Caco-2 (cell line): ENCODE measurements around the gene DDN. TPM values are rescaled to one million over a fixed set of nuclear protein-coding genes. Genes with fewer than 3 reads are reported as not detected.

Experiments used
- BruUV-seq: library from RNA; stranded (reverse); fragments of 400-500 nt; replicated peaks from 2 replicates; lab custom pipeline; 2021; lab: Mats Ljungman, UMichigan
- CTCF ChIA-PET: fragments of 300-600 bp; sonication (Branson Sonifier 250); formaldehyde crosslinking; loops from one replicate; lab custom pipeline; 2022; ENCODE audit warnings: antibody characterized with exemption; lab: Charles Lee
- POLR2A ChIA-PET: fragments of 300-600 bp; sonication (Branson Sonifier 250); formaldehyde crosslinking; loops from one replicate; lab custom pipeline; 2022; ENCODE audit warnings: antibody characterized with exemption; lab: Charles Lee
- DNase-seq, 2 experiments: peaks; one replicate each; pipeline versions ENCODE4 v3.0.0 to v3.0.0-alpha.2; 2020 to 2022
- H3K27me3 ChIP-seq: replicated peaks from 2 replicates; pipeline ENCODE4 v1.6.0; 2011; ENCODE audit warnings: low read length; ENCODE audit not compliant: control insufficient read depth, insufficient read depth
- H3K36me3 ChIP-seq: 2 replicates; pipeline ENCODE4 v1.5.1; 2011; ENCODE audit warnings: low read length; ENCODE audit not compliant: control insufficient read depth, insufficient read depth
- H3K4me1 ChIP-seq: fragments of 250-450 bp; sonication (Bioruptor Pico); 2 replicates; pipeline ENCODE4 v1.5.1; 2020; ENCODE audit warnings: mild to moderate bottlenecking
- H3K4me3 ChIP-seq: 2 replicates; pipeline ENCODE4 v1.5.1; 2011; ENCODE audit warnings: low read depth, mild to moderate bottlenecking, control low read depth, low read length
- H3K9me3 ChIP-seq: fragments of 250-450 bp; sonication (Bioruptor Pico); 2 replicates; pipeline ENCODE4 v1.5.1; 2020; ENCODE audit warnings: mild to moderate bottlenecking, moderate library complexity
- H3K27ac Mint-ChIP-seq: one replicate; pipeline ENCODE4 v1.8.0; 2022; ENCODE audit warnings: mixed read lengths; ENCODE audit not compliant: unreplicated experiment
- H3K27me3 Mint-ChIP-seq: one replicate; pipeline ENCODE4 v1.8.0; 2022; ENCODE audit warnings: mixed read lengths; ENCODE audit not compliant: insufficient read depth, unreplicated experiment
- H3K36me3 Mint-ChIP-seq: one replicate; pipeline ENCODE4 v1.8.0; 2022; ENCODE audit warnings: mild to moderate bottlenecking, mixed read lengths; ENCODE audit not compliant: insufficient read depth, unreplicated experiment
- H3K4me1 Mint-ChIP-seq: one replicate; pipeline ENCODE4 v1.8.0; 2022; ENCODE audit warnings: low read depth, mixed read lengths; ENCODE audit not compliant: unreplicated experiment
- H3K4me3 Mint-ChIP-seq: one replicate; pipeline ENCODE4 v1.8.0; 2022; ENCODE audit warnings: mild to moderate bottlenecking, moderate library complexity, mixed read lengths; ENCODE audit not compliant: unreplicated experiment
- H3K9me3 Mint-ChIP-seq: one replicate; pipeline ENCODE4 v1.8.0; 2022; ENCODE audit warnings: mixed read lengths; ENCODE audit not compliant: unreplicated experiment
- intact Hi-C: fragments of 100-400 bp; cut with micrococcal nuclease; formaldehyde crosslinking; loops from one replicate; pipeline ENCODE4 v1.10.0; 2022; ENCODE audit not compliant: unreplicated experiment
- total RNA-seq: library from RNA; stranded (reverse); gene quantifications from 2 replicates; pipeline ENCODE4 v1.2.3, GENCODE V29; 2022
- TF ChIP-seq, protein P1 (sequence below), 2 experiments: fragments of 200-600 bp in 1 of 2; IDR thresholded peaks; 1 replicate in 1 of 2; 2 replicates in 1 of 2; pipeline versions ENCODE4 v1.5.1 to v1.8.0; 2011 to 2022; ENCODE audit warnings: antibody characterized with exemption in 1 of 2, control low read depth in 1 of 2, inconsistent platforms in 1 of 2, low read depth in 1 of 2, low read length in 1 of 2, mild to moderate bottlenecking in 1 of 2, moderate library complexity in 1 of 2; ENCODE audit not compliant: insufficient read depth in 1 of 2, severe bottlenecking in 1 of 2, unreplicated experiment in 1 of 2

DDN gene
- total RNA-seq, 1 experiment from 2014 or later, result 1.9 TPM

DNA sequence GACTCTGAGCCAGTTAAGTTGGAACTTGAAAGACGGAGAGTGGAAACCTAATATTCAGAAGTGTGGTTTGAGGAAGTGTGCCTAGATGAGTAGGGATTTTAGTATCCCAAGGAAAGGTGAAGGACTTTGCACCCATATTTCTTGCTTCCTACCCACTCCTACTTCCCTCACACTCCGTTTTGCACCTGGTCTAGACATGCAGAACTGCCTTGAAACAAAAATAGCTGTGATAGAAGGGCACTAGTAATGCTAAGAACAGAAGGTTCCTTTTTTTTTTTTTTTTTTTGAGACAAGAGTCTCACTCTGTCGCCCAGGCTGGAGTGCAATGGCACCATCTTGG, 41.2 kb downstream of the DDN start:
- Histone ChIP-seq H3K4me1 (peaks cover 8% of the 10 kb centered on the region; the same call in 1 of the 2 replicates), H3K36me3 (no peaks in the 10 kb centered on the region), H3K27me3 (no peaks in the 10 kb centered on the region), H3K9me3 (no peaks in the 10 kb centered on the region), H3K4me3 (peak overlapping the region; percentile 79)
- DNase-seq, result no peak
- Mint-ChIP-seq H3K4me1 (peaks cover 13% of the 10 kb centered on the region), H3K27ac (peak overlapping the region; percentile 87), H3K9me3 (no peaks in the 10 kb centered on the region), H3K27me3 (no peaks in the 10 kb centered on the region), H3K36me3 (peaks cover 23% of the 10 kb centered on the region), H3K4me3 (peak overlapping the region; percentile 89)
- TF ChIP-seq, protein P1, sequence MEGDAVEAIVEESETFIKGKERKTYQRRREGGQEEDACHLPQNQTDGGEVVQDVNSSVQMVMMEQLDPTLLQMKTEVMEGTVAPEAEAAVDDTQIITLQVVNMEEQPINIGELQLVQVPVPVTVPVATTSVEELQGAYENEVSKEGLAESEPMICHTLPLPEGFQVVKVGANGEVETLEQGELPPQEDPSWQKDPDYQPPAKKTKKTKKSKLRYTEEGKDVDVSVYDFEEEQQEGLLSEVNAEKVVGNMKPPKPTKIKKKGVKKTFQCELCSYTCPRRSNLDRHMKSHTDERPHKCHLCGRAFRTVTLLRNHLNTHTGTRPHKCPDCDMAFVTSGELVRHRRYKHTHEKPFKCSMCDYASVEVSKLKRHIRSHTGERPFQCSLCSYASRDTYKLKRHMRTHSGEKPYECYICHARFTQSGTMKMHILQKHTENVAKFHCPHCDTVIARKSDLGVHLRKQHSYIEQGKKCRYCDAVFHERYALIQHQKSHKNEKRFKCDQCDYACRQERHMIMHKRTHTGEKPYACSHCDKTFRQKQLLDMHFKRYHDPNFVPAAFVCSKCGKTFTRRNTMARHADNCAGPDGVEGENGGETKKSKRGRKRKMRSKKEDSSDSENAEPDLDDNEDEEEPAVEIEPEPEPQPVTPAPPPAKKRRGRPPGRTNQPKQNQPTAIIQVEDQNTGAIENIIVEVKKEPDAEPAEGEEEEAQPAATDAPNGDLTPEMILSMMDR (IDR thresholded peaks at IDR 0.05; ENCODE audit: insufficient read depth in 1 of 2, low read depth in 1 of 2, low read length in 1 of 2, severe bottlenecking in 1 of 2, unreplicated experiment in 1 of 2), result no peak
- CTCF ChIA-PET, result interaction anchor here (0.5 to 1.5 kb wide), 10 partner anchors 11 to 1242 kb away, joined by 3 to 23 read pairs (median 6); partner anchors contain the start of genes PRKAG1 and RHEBL1
- POLR2A ChIA-PET, result interaction anchor here (0.6 to 1.0 kb wide), 8 partner anchors 13 to 230 kb away, joined by 3 to 11 read pairs (median 4); partner anchors contain the start of genes ADCY6 and WNT10B
- intact Hi-C loops, result no loop called here
- no TSS peak for BruUV-seq

DNA sequence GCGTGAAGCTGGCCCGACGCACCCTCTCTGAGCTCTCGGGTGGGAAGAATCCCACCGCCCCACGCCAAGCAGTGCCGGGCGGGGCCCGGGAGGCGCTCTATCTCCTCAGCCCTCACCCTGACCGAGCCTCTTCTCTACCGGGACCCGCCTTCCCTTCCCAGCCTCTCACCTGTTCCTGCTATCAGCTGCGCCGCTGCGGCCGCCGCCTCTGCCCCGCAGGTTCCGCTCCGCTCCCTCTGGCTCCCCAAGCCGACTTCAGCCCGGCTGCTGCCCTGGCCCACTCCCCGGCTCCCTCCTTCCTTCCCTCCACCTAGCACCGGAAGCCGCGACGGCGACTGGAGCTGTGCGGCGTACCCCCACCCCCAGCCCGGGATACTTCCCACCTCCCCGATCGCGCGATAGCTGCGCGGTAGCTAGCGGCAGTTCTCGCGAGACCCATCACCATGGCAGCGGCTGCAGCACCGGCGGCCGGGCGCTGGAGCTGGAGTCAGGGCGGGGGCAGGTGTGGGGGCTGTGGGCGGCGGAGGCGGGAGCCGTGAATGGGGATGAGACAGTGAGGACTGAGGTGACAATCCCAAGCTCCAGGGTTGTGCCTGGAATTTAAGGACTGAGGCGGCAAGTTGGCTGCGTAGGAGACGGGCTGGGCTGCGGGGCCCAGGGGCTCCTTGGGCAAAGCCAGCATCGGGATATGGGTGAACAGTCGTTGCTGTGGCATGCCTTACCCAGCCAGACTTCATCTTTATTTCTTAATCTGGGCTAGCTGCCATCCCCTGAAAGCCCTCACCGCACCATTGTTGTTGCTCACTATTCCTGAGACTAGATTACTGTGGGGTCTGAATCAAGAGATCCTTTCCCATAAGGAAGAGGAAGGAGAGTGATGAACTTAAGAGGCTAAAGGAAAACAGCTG, 41.8 kb downstream of the DDN start, which contains the start of gene ARF3:
Gene ARF3, minus strand, starts transcription at position 347 of the 908 bp plus-strand sequence. CDS start 16,392 bp downstream, outside the sequence.
- H3K36me3 ChIP-seq, result no peaks in the 10 kb centered on the region
- Mint-ChIP-seq H3K27me3 (no peaks in the 10 kb centered on the region), H3K9me3 (no peaks in the 10 kb centered on the region), H3K27ac (peak within 1 kb of the TSS; percentile 87), H3K4me1 (peaks cover 13% of the 10 kb centered on the region), H3K36me3 (peaks cover 29% of the 10 kb centered on the region), H3K4me3 (peak within 1 kb of the TSS; percentile 89)
- no peaks in the 10 kb centered on the region for H3K27me3 ChIP-seq
- peak; percentile 97 to 98 for DNase-seq
- H3K4me3 ChIP-seq, result peak within 1 kb of the TSS; percentile 79
- H3K9me3 ChIP-seq, result no peaks in the 10 kb centered on the region
- no TSS peak for BruUV-seq
- CTCF ChIA-PET, result interaction anchor here (0.5 to 2.1 kb wide), 28 partner anchors 11 to 1242 kb away, joined by 3 to 23 read pairs (median 4); partner anchors contain the start of genes DDN, DDX23, FKBP11 and PRKAG1
- intact Hi-C loops, result loop anchor here (1.0 to 2.0 kb wide), 3 partner anchors 13 to 61 kb away; partner anchors contain the start of genes PRKAG1, WNT1 and WNT10B
- peaks cover 8% of the 10 kb centered on the region; the same call in 1 of the 2 replicates for H3K4me1 ChIP-seq
- TF ChIP-seq, protein P1 (IDR thresholded peaks at IDR 0.05; ENCODE audit: insufficient read depth in 1 of 2, low read depth in 1 of 2, low read length in 1 of 2, severe bottlenecking in 1 of 2, unreplicated experiment in 1 of 2), result no peak
- POLR2A ChIA-PET, result interaction anchor here (0.5 to 1.4 kb wide), 17 partner anchors 9 to 1293 kb away, joined by 3 to 11 read pairs (median 4); partner anchors contain the start of genes ADCY6, DDX23, PRKAG1 and RHEBL1
